IMR-90 (cell line): ENCODE data around the gene RPS27L. TPM values are rescaled to one million over a fixed set of nuclear protein-coding genes. Genes with fewer than 3 reads are reported as not detected.

Experiments used
- ATAC-seq: fragments of 200-7000 bp; cut with Tn5 transposase; 2 replicates; pipeline ENCODE4 v1.9.1; 2020; ENCODE audit warnings: low read depth, mild to moderate bottlenecking, moderate library complexity
- BruUV-seq: library from RNA; stranded (reverse); fragments of 400-500 nt; replicated peaks from 2 replicates; lab custom pipeline; 2021; lab: Mats Ljungman, UMichigan
- CTCF ChIA-PET: fragments of 300-600 bp; formaldehyde crosslinking; extraction: SDS; loops from one replicate; lab custom pipeline; 2021; ENCODE audit warnings: antibody characterized with exemption; lab: Yijun Ruan, JAX
- POLR2A ChIA-PET: fragments of 300-600 bp; sonication (Branson Sonifier 250); formaldehyde crosslinking; loops from one replicate; lab custom pipeline; 2022; ENCODE audit warnings: antibody characterized with exemption; ENCODE audit not compliant: unreplicated experiment; lab: Charles Lee
- DNase-seq: peaks from one replicate; pipeline ENCODE4 v3.0.0; 2013
- H2AFZ ChIP-seq: replicated peaks from 2 replicates; pipeline ENCODE3; 2013; ENCODE audit warnings: low read length, mild to moderate bottlenecking; ENCODE audit not compliant: poor library complexity
- H2AK5ac ChIP-seq: 2 replicates; pipeline ENCODE4 v1.6.1; 2013; ENCODE audit warnings: low read depth, low read length, inconsistent platforms
- H2AK9ac ChIP-seq: replicated peaks from 2 replicates; pipeline ENCODE3; 2013; ENCODE audit warnings: mild to moderate bottlenecking, low read depth, low read length, moderate library complexity; ENCODE audit not compliant: poor library complexity
- H2BK120ac ChIP-seq: 2 replicates; pipeline ENCODE4 v1.6.1; 2013; ENCODE audit warnings: low read depth, low read length, inconsistent platforms
- H2BK15ac ChIP-seq: 3 replicates; pipeline ENCODE4 v1.6.1; 2013; ENCODE audit warnings: low read depth, low read length, inconsistent platforms
- H2BK20ac ChIP-seq: 2 replicates; pipeline ENCODE4 v1.6.1; 2013; ENCODE audit warnings: low read depth, mild to moderate bottlenecking, inconsistent platforms, low read length, moderate library complexity
- H2BK5ac ChIP-seq: 2 replicates; pipeline ENCODE4 v1.6.1; 2013; ENCODE audit warnings: mild to moderate bottlenecking, low read depth, low read length, inconsistent platforms; ENCODE audit not compliant: poor library complexity, severe bottlenecking
- H3K14ac ChIP-seq: replicated peaks from 2 replicates; pipeline ENCODE4 v1.6.1; 2013; ENCODE audit warnings: low read depth, low read length, inconsistent platforms
- H3K18ac ChIP-seq: 2 replicates; pipeline ENCODE4 v1.6.1; 2013; ENCODE audit warnings: low read depth, low read length, control low read depth
- H3K23ac ChIP-seq: 2 replicates; pipeline ENCODE4 v1.6.1; 2013; ENCODE audit warnings: low read depth, low read length, inconsistent platforms
- H3K27ac ChIP-seq: 2 replicates; pipeline ENCODE4 v1.5.1; 2013; ENCODE audit warnings: mild to moderate bottlenecking, control low read depth, low read length; ENCODE audit not compliant: insufficient read depth
- H3K27me3 ChIP-seq: 2 replicates; pipeline ENCODE4 v1.6.1; 2013; ENCODE audit warnings: low read length; ENCODE audit not compliant: control insufficient read depth, insufficient read depth
- H3K36me3 ChIP-seq: 2 replicates; pipeline ENCODE4 v1.6.1; 2013; ENCODE audit warnings: low read length, mixed read lengths; ENCODE audit not compliant: control insufficient read depth, insufficient read depth
- H3K4ac ChIP-seq: 2 replicates; pipeline ENCODE4 v1.6.1; 2013; ENCODE audit warnings: low read depth, low read length, inconsistent platforms
- H3K4me1 ChIP-seq: 2 replicates; pipeline ENCODE4 v1.6.1; 2013; ENCODE audit warnings: low read length, mixed read lengths; ENCODE audit not compliant: control insufficient read depth, insufficient read depth
- H3K4me2 ChIP-seq: 2 replicates; pipeline ENCODE4 v1.6.1; 2013; ENCODE audit warnings: low read depth, mild to moderate bottlenecking, control low read depth, low read length, moderate library complexity
- H3K4me3 ChIP-seq: 2 replicates; pipeline ENCODE4 v1.5.1; 2013; ENCODE audit warnings: low read depth, mild to moderate bottlenecking, control low read depth, low read length, moderate library complexity; ENCODE audit not compliant: insufficient read depth
- H3K56ac ChIP-seq: 2 replicates; pipeline ENCODE4 v1.6.1; 2013; ENCODE audit warnings: low read length, inconsistent platforms; ENCODE audit not compliant: insufficient read depth; ENCODE audit errors: extremely low read depth
- H3K79me1 ChIP-seq, 2 experiments: 2 replicates each; pipeline ENCODE4 v1.6.1; 2013; ENCODE audit warnings: low read length in 2 of 2, inconsistent platforms in 1 of 2, low read depth in 1 of 2
- H3K9ac ChIP-seq: 2 replicates; pipeline ENCODE4 v1.6.1; 2013; ENCODE audit warnings: low read depth, low read length, control low read depth
- H3K9me1 ChIP-seq: 2 replicates; pipeline ENCODE4 v1.6.1; 2013; ENCODE audit warnings: low read length, inconsistent platforms; ENCODE audit not compliant: insufficient read depth
- H3K9me3 ChIP-seq: 2 replicates; pipeline ENCODE4 v1.6.1; 2013; ENCODE audit warnings: low read length; ENCODE audit not compliant: control insufficient read depth, insufficient read depth
- H4K20me1 ChIP-seq: 2 replicates; pipeline ENCODE4 v1.6.1; 2013; ENCODE audit warnings: low read length, inconsistent platforms; ENCODE audit not compliant: insufficient read depth
- H4K5ac ChIP-seq: 2 replicates; pipeline ENCODE4 v1.6.1; 2013; ENCODE audit warnings: mild to moderate bottlenecking, low read depth, low read length, control low read depth
- H4K8ac ChIP-seq, 2 experiments: 2 replicates each; pipeline ENCODE4 v1.6.1; 2013; ENCODE audit warnings: low read depth in 2 of 2, low read length in 2 of 2, control low read depth in 1 of 2, inconsistent platforms in 1 of 2
- H4K91ac ChIP-seq: 2 replicates; pipeline ENCODE4 v1.6.1; 2013; ENCODE audit warnings: low read depth, low read length, inconsistent platforms; ENCODE audit not compliant: insufficient read depth
- BHLHE40 ChIP-seq: fragments of 150-350 bp; IDR thresholded peaks from 2 replicates; pipeline ENCODE4 v1.6.1; 2016; ENCODE audit warnings: mild to moderate bottlenecking, low read depth, low read length
- CEBPB ChIP-seq: IDR thresholded peaks from 2 replicates; pipeline ENCODE4 v1.6.1; 2012; ENCODE audit warnings: low read depth, low read length, improper control_type of control experiment
- CHD1 ChIP-seq: IDR thresholded peaks from 2 replicates; pipeline ENCODE4 v1.6.1; 2012; ENCODE audit warnings: low read depth, low read length, improper control_type of control experiment
- FOS ChIP-seq: fragments of 150-350 bp; IDR thresholded peaks from 2 replicates; pipeline ENCODE4 v1.6.1; 2016; ENCODE audit warnings: low read depth, low read length
- MAFK ChIP-seq: IDR thresholded peaks from 2 replicates; pipeline ENCODE4 v1.6.1; 2012; ENCODE audit warnings: low read depth, low read length, improper control_type of control experiment
- MAZ ChIP-seq: IDR thresholded peaks from 2 replicates; pipeline ENCODE4 v1.6.1; 2012; ENCODE audit warnings: low read depth, mild to moderate bottlenecking, low read length, improper control_type of control experiment, moderate library complexity, borderline replicate concordance
- MXI1 ChIP-seq: IDR thresholded peaks from 2 replicates; pipeline ENCODE4 v1.6.1; 2012; ENCODE audit warnings: low read depth, mild to moderate bottlenecking, low read length, moderate library complexity, borderline replicate concordance
- NFE2L2 ChIP-seq: fragments of 150-350 bp; IDR thresholded peaks from 2 replicates; pipeline ENCODE4 v1.6.1; 2016; ENCODE audit warnings: low read depth, mild to moderate bottlenecking, low read length
- POLR2A ChIP-seq: IDR thresholded peaks from 2 replicates; pipeline ENCODE4 v1.6.1; 2012; ENCODE audit warnings: mild to moderate bottlenecking, low read depth, low read length
- RAD21 ChIP-seq: IDR thresholded peaks from 2 replicates; pipeline ENCODE4 v1.6.1; 2012; ENCODE audit warnings: low read length, improper control_type of control experiment
- RCOR1 ChIP-seq: IDR thresholded peaks from 2 replicates; pipeline ENCODE4 v1.6.1; 2012; ENCODE audit warnings: mild to moderate bottlenecking, low read length, improper control_type of control experiment; ENCODE audit not compliant: insufficient replicate concordance
- RFX5 ChIP-seq: IDR thresholded peaks from 2 replicates; pipeline ENCODE4 v1.8.0; 2012; ENCODE audit warnings: low read depth, mild to moderate bottlenecking, low read length, moderate library complexity
- SMC3 ChIP-seq: fragments of 150-350 bp; IDR thresholded peaks from 2 replicates; pipeline ENCODE4 v1.6.1; 2016; ENCODE audit warnings: low read depth, mild to moderate bottlenecking, antibody characterized with exemption, low read length, moderate library complexity
- WGBS, 2 experiments: methylation state at CpG; one replicate each; pipeline versions ENCODE4 v1.1.5 to v1.1.7; 2013; ENCODE audit warnings: missing lambda C conversion rate in 2 of 2; ENCODE audit not compliant: insufficient read length in 1 of 2; ENCODE audit errors: extremely low coverage in 2 of 2; 5-methylcytosine and 5-hydroxymethylcytosine counted together
- dilution Hi-C: fragments of 300-500 bp; cut with HindIII; formaldehyde crosslinking; loops from one replicate; pipeline ENCODE4 v1.14.3; 2018; ENCODE audit warnings: low sequenced_read_pairs; ENCODE audit not compliant: unreplicated experiment
- in situ Hi-C: fragments of 300-500 bp; cut with MboI; formaldehyde crosslinking; loops from 3 replicates; pipeline ENCODE4 v1.14.3; 2019; ENCODE audit warnings: low sequenced_read_pairs, inconsistent platforms, mixed read lengths
- intact Hi-C: fragments of 100-400 bp; cut with micrococcal nuclease; formaldehyde crosslinking; loops from 2 replicates; pipeline ENCODE4 v1.10.0; 2022
- polyA plus RNA-seq, 3 experiments: library from polyadenylated mRNA; depleted of rRNA; stranded (reverse); fragments of >200 nt; gene quantifications; 2 replicates each; pipeline ENCODE4 v1.2.3, GENCODE V29; 2012; ENCODE audit warnings: low replicate concordance in 1 of 3
- total RNA-seq: library from RNA; depleted of rRNA; stranded (reverse); fragments of >200 nt; gene quantifications from 2 replicates; pipeline ENCODE4 v1.2.3, GENCODE V29; 2012
- TF ChIP-seq, protein P1 (sequence below): conservative IDR thresholded peaks from 2 replicates; pipeline ENCODE4 v1.5.1; 2012; ENCODE audit warnings: mild to moderate bottlenecking, low read depth, low read length, improper control_type of control experiment
- TF ChIP-seq, protein P2 (sequence below): fragments of 150-350 bp; IDR thresholded peaks from 2 replicates; pipeline ENCODE4 v1.6.1; 2016; ENCODE audit warnings: low read depth, mild to moderate bottlenecking, low read length, moderate library complexity, borderline replicate concordance
- TF ChIP-seq, protein P3 (sequence below): fragments of 150-350 bp; IDR thresholded peaks from 2 replicates; pipeline ENCODE4 v1.6.1; 2017; ENCODE audit warnings: mild to moderate bottlenecking, antibody characterized with exemption, low read length, low read depth

The RPS27L gene
- total and polyA plus RNA-seq, 2 of the 4 experiments (the other 2 are of a cell fraction) = 53.1 to 302 TPM

DNA sequence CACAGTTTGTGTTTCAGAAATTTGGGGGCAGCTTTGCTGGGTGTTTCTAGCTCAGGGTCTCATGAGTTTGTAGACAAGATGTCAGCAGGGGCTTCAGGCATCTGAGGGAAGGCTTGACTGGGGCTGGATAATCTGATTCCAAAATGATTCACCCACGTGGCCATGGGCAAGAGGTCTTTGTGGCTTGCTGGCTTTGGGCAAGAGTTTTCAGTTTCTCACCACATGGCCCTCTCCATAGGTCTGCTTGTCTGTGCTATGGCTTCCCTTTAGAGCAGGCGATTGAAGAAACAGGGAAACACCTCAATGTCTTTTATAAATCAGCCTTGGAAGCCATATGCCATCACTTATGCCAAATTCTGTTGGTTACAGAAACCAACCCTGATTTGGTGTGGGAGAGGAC lies 11.9 kb downstream of the RPS27L start:
- Histone ChIP-seq H2BK15ac (no peak overlapping the region), H3K27ac (no peak overlapping the region), H3K4me1 (no peaks in the 10 kb centered on the region; the same call in 1 of the 2 replicates), H2BK5ac (no peak overlapping the region), H2AK5ac (no peak overlapping the region), H2BK120ac (no peak overlapping the region), H3K27me3 (no peaks in the 10 kb centered on the region), H4K5ac (no peak overlapping the region; the same call in 1 of the 2 replicates), H2AFZ (no peak overlapping the region), H3K79me1 (peaks cover 4 to 20% of the 10 kb centered on the region in 2 experiments; a peak in 3 of 4 replicates), H3K4me2 (no peak overlapping the region), H3K14ac (no peak overlapping the region), H3K18ac (peak overlapping the region; percentile 16; the same call in 1 of the 2 replicates), H4K8ac (no peak overlapping the region), H4K91ac (no peak overlapping the region), H3K9me1 (0 out of 2 replicates have a peak, but pooled peaks cover 3% of the 10 kb centered on the region), H3K4ac (no peak overlapping the region), H3K36me3 (peaks cover 27% of the 10 kb centered on the region), H3K9me3 (no peaks in the 10 kb centered on the region), H4K20me1 (peaks cover 4% of the 10 kb centered on the region; the same call in 1 of the 2 replicates), H3K23ac (no peak overlapping the region), H3K56ac (no peak overlapping the region), H2AK9ac (no peak overlapping the region), H3K9ac (no peak overlapping the region), H2BK20ac (no peak overlapping the region), H3K4me3 (no peak overlapping the region)
- dilution Hi-C loops = no loop called here
- no peak for TF ChIP-seq CEBPB
- TF ChIP-seq RFX5 = no peak
- no peak for TF ChIP-seq MXI1
- no peak for TF ChIP-seq NFE2L2
- no peak for TF ChIP-seq MAFK
- TF ChIP-seq, protein P1, sequence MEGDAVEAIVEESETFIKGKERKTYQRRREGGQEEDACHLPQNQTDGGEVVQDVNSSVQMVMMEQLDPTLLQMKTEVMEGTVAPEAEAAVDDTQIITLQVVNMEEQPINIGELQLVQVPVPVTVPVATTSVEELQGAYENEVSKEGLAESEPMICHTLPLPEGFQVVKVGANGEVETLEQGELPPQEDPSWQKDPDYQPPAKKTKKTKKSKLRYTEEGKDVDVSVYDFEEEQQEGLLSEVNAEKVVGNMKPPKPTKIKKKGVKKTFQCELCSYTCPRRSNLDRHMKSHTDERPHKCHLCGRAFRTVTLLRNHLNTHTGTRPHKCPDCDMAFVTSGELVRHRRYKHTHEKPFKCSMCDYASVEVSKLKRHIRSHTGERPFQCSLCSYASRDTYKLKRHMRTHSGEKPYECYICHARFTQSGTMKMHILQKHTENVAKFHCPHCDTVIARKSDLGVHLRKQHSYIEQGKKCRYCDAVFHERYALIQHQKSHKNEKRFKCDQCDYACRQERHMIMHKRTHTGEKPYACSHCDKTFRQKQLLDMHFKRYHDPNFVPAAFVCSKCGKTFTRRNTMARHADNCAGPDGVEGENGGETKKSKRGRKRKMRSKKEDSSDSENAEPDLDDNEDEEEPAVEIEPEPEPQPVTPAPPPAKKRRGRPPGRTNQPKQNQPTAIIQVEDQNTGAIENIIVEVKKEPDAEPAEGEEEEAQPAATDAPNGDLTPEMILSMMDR = no peak
- TF ChIP-seq MAZ = no peak
- TF ChIP-seq CHD1 = no peak
- TF ChIP-seq RAD21 = no peak
- TF ChIP-seq RCOR1 = no peak
- TF ChIP-seq, protein P2, sequence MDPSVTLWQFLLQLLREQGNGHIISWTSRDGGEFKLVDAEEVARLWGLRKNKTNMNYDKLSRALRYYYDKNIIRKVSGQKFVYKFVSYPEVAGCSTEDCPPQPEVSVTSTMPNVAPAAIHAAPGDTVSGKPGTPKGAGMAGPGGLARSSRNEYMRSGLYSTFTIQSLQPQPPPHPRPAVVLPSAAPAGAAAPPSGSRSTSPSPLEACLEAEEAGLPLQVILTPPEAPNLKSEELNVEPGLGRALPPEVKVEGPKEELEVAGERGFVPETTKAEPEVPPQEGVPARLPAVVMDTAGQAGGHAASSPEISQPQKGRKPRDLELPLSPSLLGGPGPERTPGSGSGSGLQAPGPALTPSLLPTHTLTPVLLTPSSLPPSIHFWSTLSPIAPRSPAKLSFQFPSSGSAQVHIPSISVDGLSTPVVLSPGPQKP = no peak
- TF ChIP-seq, protein P3, sequence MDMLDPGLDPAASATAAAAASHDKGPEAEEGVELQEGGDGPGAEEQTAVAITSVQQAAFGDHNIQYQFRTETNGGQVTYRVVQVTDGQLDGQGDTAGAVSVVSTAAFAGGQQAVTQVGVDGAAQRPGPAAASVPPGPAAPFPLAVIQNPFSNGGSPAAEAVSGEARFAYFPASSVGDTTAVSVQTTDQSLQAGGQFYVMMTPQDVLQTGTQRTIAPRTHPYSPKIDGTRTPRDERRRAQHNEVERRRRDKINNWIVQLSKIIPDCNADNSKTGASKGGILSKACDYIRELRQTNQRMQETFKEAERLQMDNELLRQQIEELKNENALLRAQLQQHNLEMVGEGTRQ = no peak
- TF ChIP-seq BHLHE40 = no peak
- no peak for TF ChIP-seq FOS
- TF ChIP-seq POLR2A = no peak
- no peak for TF ChIP-seq SMC3
- ChIA-PET POLR2A (no interaction called here), CTCF (no interaction called here)
- no TSS peak for BruUV-seq
- ATAC-seq = no peak
- intact Hi-C loops = no loop called here
- WGBS, 2 experiments = no CpG with 5 or more reads among the region's 2 CpGs
- no peak for DNase-seq
- in situ Hi-C loops = no loop called here
